Measurements from ENCODE around the gene PPFIA1. TPM values are rescaled to one million over a fixed set of nuclear protein-coding genes. Genes with fewer than 3 reads are reported as not detected.

Gene PPFIA1
- total and polyA plus RNA-seq, 2 of the 8 experiments (the other 6 are each of a cell fraction or from before 2014, with no cell fraction given): 44.3 to 73.5 TPM

DNA sequence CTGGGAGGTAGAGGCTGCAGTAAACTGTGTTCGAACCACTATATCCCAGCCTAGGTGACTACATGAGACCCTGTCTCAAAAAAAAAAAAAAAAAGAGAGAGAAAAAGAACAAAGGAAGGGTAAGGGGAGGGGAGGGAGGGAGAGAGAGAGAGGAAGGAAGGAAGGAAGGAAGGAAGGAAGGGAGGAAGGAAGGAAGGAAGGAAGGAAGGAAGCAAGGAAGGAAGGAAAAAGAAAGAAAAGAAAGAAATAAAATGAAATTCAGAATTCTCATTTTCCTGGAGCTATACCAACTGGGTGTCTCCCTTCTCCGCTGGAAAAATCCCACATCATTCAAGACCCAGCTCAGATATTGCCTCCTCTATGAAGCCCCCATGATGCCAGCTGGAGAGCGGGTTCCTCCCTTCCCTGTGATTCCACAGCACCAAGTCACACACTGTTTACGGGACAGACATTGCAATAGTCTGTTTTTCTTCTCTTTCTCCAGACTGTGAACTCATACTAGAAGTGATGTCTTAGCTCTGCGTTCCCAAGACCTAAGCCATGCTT lies 3.0 kb upstream of the PPFIA1 start:
- POLR2A ChIA-PET (ENCODE audit: partially characterized antibody): interaction anchor here (0.6 to 1.1 kb wide), 3 partner anchors 9 to 86 kb away, joined by 3 read pairs; no protein-coding TSS in a partner anchor
- 89% methylated on average over 4 of the region's 5 CpGs; no CpG with 5 or more reads in 1 of the 2 experiments for WGBS, 2 experiments (ENCODE audit: extremely low coverage in 1 of 2, insufficient coverage in 1 of 2, insufficient read length in 1 of 2, insufficient replicate concordance in 2 of 2, low coverage in 1 of 2, low lambda C conversion rate in 2 of 2, missing lambda C conversion rate in 1 of 2)

More for the DNA sequence above, 3.0 kb upstream of the PPFIA1 start:
- Histone ChIP-seq H3K23me2 (ENCODE audit: low read depth, low read length) (peaks cover 7% of the 10 kb centered on the region; the same call in 1 of the 2 replicates), H3K4me1 (replicated peaks in 1 of 4; ENCODE audit: control insufficient read depth in 3 of 4, insufficient read depth in 4 of 4, low read length in 3 of 4) (peaks cover 0 to 4% (median under 1%) of the 10 kb centered on the region in 4 experiments; a peak in 4 of 7 replicates), H3K79me1 (ENCODE audit: low read depth, low read length) (peaks cover 7% of the 10 kb centered on the region; the same call in 1 of the 2 replicates), H3K79me2 (ENCODE audit: control insufficient read depth in 1 of 2, insufficient read depth in 2 of 2, low read length in 2 of 2) (peaks cover 9 to 16% of the 10 kb centered on the region in 2 experiments), H4K8ac (ENCODE audit: extremely low read depth, insufficient read depth, low read length) (no peak overlapping the region), H3K23ac (ENCODE audit: insufficient read length) (no peak overlapping the region), H3K9ac (replicated peaks in 1 of 4; ENCODE audit: extremely low read depth in 1 of 4, low read depth in 3 of 4, low read length in 3 of 4) (no peak overlapping the region), H3K56ac (replicated peaks; ENCODE audit: insufficient read length, low read depth, low read length) (no peak overlapping the region), H2BK20ac (ENCODE audit: low read length) (no peak overlapping the region), H4K5ac (ENCODE audit: insufficient read length, low read depth, low read length) (no peak overlapping the region), H3K9me3 (ENCODE audit: insufficient read depth in 2 of 2, low read depth in 1 of 2, low read length in 1 of 2) (no peaks in the 10 kb centered on the region), H2BK5ac (ENCODE audit: low read depth, low read length) (no peak overlapping the region), H3K4me3 (ENCODE audit: extremely low read depth in 1 of 4, insufficient read depth in 2 of 4, low read depth in 3 of 4, low read length in 4 of 4) (no peak overlapping the region), H2BK15ac (ENCODE audit: low read length) (no peak overlapping the region), H4K91ac (replicated peaks; ENCODE audit: insufficient read length, low read length) (no peak overlapping the region), H2BK12ac (ENCODE audit: low read depth, low read length) (no peak overlapping the region), H3K27me3 (replicated peaks in 1 of 4; ENCODE audit: control insufficient read depth in 3 of 4, extremely low read depth in 1 of 4, insufficient read depth in 3 of 4, low read length in 3 of 4) (no peaks in the 10 kb centered on the region), H4K20me1 (replicated peaks in 1 of 2; ENCODE audit: control insufficient read depth in 1 of 2, insufficient read depth in 2 of 2, low read length in 2 of 2) (peaks cover 4 to 5% of the 10 kb centered on the region in 2 experiments), H2AFZ (ENCODE audit: low read length) (no peak overlapping the region), H3K4me2 (ENCODE audit: insufficient read depth in 1 of 2, low read depth in 2 of 2, low read length in 2 of 2) (no peak overlapping the region), H2AK5ac (ENCODE audit: low read depth, low read length) (no peak overlapping the region), H3K18ac (ENCODE audit: extremely low read depth, low read length) (no peak overlapping the region), H3K4ac (replicated peaks; ENCODE audit: insufficient read length, low read depth, low read length) (no peak overlapping the region), H3K14ac (ENCODE audit: insufficient read length) (no peak overlapping the region), H3K27ac (ENCODE audit: low read depth, low read length) (no peak overlapping the region), H2BK120ac (replicated peaks; ENCODE audit: low read depth, low read length) (no peak overlapping the region), H3K36me3 (ENCODE audit: control insufficient read depth in 2 of 4, insufficient read depth in 4 of 4, low read length in 3 of 4) (peaks cover 0 to 6% (median 0%) of the 10 kb centered on the region in 4 experiments; a peak in 4 of 8 replicates)
- DNase-seq (ENCODE audit: low read depth in 1 of 2, low spot score in 2 of 2): no peak
- no peak for FAIRE-seq
- TF ChIP-seq POLR2A (IDR thresholded peaks at IDR 0.05; ENCODE audit: control extremely low read depth in 1 of 2, low read depth in 2 of 2, low read length in 2 of 2) (no peak), MAFK (IDR thresholded peaks at IDR 0.05; ENCODE audit: low read depth, low read length) (no peak), RBBP5 (IDR thresholded peaks at IDR 0.05; ENCODE audit: borderline replicate concordance, low read depth, low read length) (no peak)
- CTCF ChIA-PET (ENCODE audit: partially characterized antibody): interaction anchor here (0.6 to 2.2 kb wide), 6 partner anchors 41 to 480 kb away, joined by 3 to 5 read pairs (median 4); no protein-coding TSS in a partner anchor

Data from H1 (cell line).